ENCODE data around the gene NDC80.

- no peak for TF ChIP-seq POLR2A (IDR thresholded peaks at IDR 0.05)
- no peak for TF ChIP-seq EP300 (IDR thresholded peaks at IDR 0.05)
- no peak for TF ChIP-seq CTCF (IDR thresholded peaks at IDR 0.05)
Measured at GRCh38 chr18:2557536-2557935, 13.8 kb upstream of the NDC80 start.
